ENCODE results near the gene RNF39. TPM values are rescaled to one million over a fixed set of nuclear protein-coding genes. Genes with fewer than 3 reads are reported as not detected.
A peak's percentile ranks its signal among the peaks of the same experiment; 100 is the strongest.

Gene RNF39
- total and polyA plus RNA-seq, 10 of the 15 experiments (the other 5 are each of a cell fraction or from before 2014, with no cell fraction given) = 0.04 to 0.11 TPM; not detected in 8

- TF ChIP-seq RCOR1 (conservative IDR thresholded peaks at IDR 0.05; ENCODE audit: low read depth, low read length) (peak; percentile 93; the same call in 1 of the 2 replicates), TAF1 (IDR thresholded peaks at IDR 0.05; ENCODE audit: borderline replicate concordance, low read depth, low read length) (peak; percentile 49), SMARCA5 (IDR thresholded peaks at IDR 0.05) (no peak; the same call in 1 of the 2 replicates), RBBP5 (conservative IDR thresholded peaks at IDR 0.05) (no peak), SKIL (IDR thresholded peaks at IDR 0.05; ENCODE audit: low read depth, poor library complexity, severe bottlenecking) (peak; percentile 56), MTA3 (IDR thresholded peaks at IDR 0.05; ENCODE audit: borderline replicate concordance, low read length) (no peak; the same call in 1 of the 2 replicates), STAT1 (conservative IDR thresholded peaks at IDR 0.05) (0 out of 2 replicates have a peak, but pooled peaks have one; percentile 27), SP1 (IDR thresholded peaks at IDR 0.05; ENCODE audit: low read depth, low read length) (peak; percentile 18), TCF12 (IDR thresholded peaks at IDR 0.05; ENCODE audit: low read depth, low read length) (peak; percentile 44), SIX5 (IDR thresholded peaks at IDR 0.05; ENCODE audit: low read depth, low read length, severe bottlenecking) (peak; percentile 65), MYC (IDR thresholded peaks at IDR 0.05; ENCODE audit: insufficient read depth, insufficient read length, insufficient replicate concordance, low read length, severe bottlenecking) (no peak), ZNF687 (IDR thresholded peaks at IDR 0.05) (peak; percentile 93), PAX8 (IDR thresholded peaks at IDR 0.05) (no peak), ZNF384 (IDR thresholded peaks at IDR 0.05; ENCODE audit: borderline replicate concordance, low read depth, low read length) (peak; percentile 40; the same call in 1 of the 2 replicates), NBN (IDR thresholded peaks at IDR 0.05) (peak; percentile 72; the same call in 1 of the 2 replicates), CBFB (IDR thresholded peaks at IDR 0.05; ENCODE audit: low read depth) (no peak), NRF1 (conservative IDR thresholded peaks at IDR 0.05; ENCODE audit: low read depth, low read length) (peak; percentile 94), PAX5 (IDR thresholded peaks at IDR 0.05; ENCODE audit: borderline replicate concordance, low read depth, low read length) (peak; percentile 77; the same call in 1 of the 2 replicates), NFYB (IDR thresholded peaks at IDR 0.05; ENCODE audit: insufficient read depth, low read depth, low read length) (no peak), ELK1 (IDR thresholded peaks at IDR 0.05; ENCODE audit: low read depth, low read length) (peak; percentile 87; the same call in 1 of the 2 replicates), KAT2A (conservative IDR thresholded peaks at IDR 0.05; ENCODE audit: control insufficient read depth, low read depth, low read length) (no peak), EP300 (IDR thresholded peaks at IDR 0.05; ENCODE audit: borderline replicate concordance in 1 of 2, control insufficient read depth in 1 of 2, low read depth in 2 of 2, low read length in 2 of 2) (peak in 1 of 2 experiments; percentile 63; a peak in 2 of 4 replicates)
Measured at GRCh38 chr6:30066577-30067459, 8.8 kb downstream of the RNF39 start, which contains the start of gene PPP1R11 (continued).
